GM12878 (cell line): Measurements from ENCODE around the gene PTPN22. TPM values are rescaled to one million over a fixed set of nuclear protein-coding genes. Genes with fewer than 3 reads are reported as not detected.

Experiments used
- ATAC-seq: fragments of 200-7000 bp; cut with Tn5 transposase; 3 replicates; pipeline ENCODE4 v1.9.1; 2020; ENCODE audit warnings: mild to moderate bottlenecking, moderate library complexity
- BruUV-seq: library from RNA; stranded (reverse); fragments of 400-500 nt; replicated peaks from 2 replicates; lab custom pipeline; 2021; lab: Mats Ljungman, UMichigan
- CTCF ChIA-PET: fragments of 300-600 bp; sonication (Branson Sonifier 250); formaldehyde crosslinking; extraction: SDS; loops from one replicate; lab custom pipeline; 2021; ENCODE audit warnings: inconsistent platforms; lab: Yijun Ruan, JAX
- POLR2A ChIA-PET: fragments of 350-600 bp; formaldehyde crosslinking; extraction: SDS; loops from one replicate; lab custom pipeline; 2021; ENCODE audit warnings: inconsistent platforms; lab: Charles Lee
- RAD21 ChIA-PET: fragments of 300-600 bp; sonication (Branson Sonifier 250); formaldehyde crosslinking; loops from one replicate; lab custom pipeline; 2023; ENCODE audit warnings: antibody characterized with exemption; ENCODE audit not compliant: unreplicated experiment; lab: Charles Lee
- SMC1A ChIA-PET: fragments of 300-600 bp; sonication (Branson Sonifier 250); formaldehyde crosslinking; loops from one replicate; lab custom pipeline; 2023; ENCODE audit not compliant: unreplicated experiment, uncharacterized antibody; lab: Charles Lee
- DNase-seq: peaks from one replicate; pipeline ENCODE4 v3.0.0-alpha.2; 2011; ENCODE audit warnings: low read depth, low spot score
- FAIRE-seq: peaks from 3 replicates; lab custom pipeline; 2011; peaks lifted over from hg19 to GRCh38; lab: Jason Lieb, UNC
- H2AFZ ChIP-seq: 2 replicates; pipeline ENCODE4 v1.6.0; 2011; ENCODE audit warnings: low read depth, low read length, control low read depth; ENCODE audit not compliant: control insufficient read depth
- H3K27ac ChIP-seq: 2 replicates; pipeline ENCODE4 v1.5.1; 2011; ENCODE audit warnings: control low read depth; ENCODE audit not compliant: control insufficient read depth, insufficient read depth
- H3K27me3 ChIP-seq, 2 experiments: replicated peaks in 1 of 2; 2 replicates each; pipeline versions ENCODE4 v1.6.0 to v1.6.1; 2011; ENCODE audit warnings: low read length in 1 of 2; ENCODE audit not compliant: control insufficient read depth in 2 of 2, insufficient read depth in 2 of 2
- H3K36me3 ChIP-seq, 2 experiments: 2 replicates each; pipeline ENCODE4 v1.5.1; 2011; ENCODE audit warnings: low read length in 1 of 2; ENCODE audit not compliant: control insufficient read depth in 2 of 2, insufficient read depth in 2 of 2
- H3K4me1 ChIP-seq: 2 replicates; pipeline ENCODE4 v1.6.1; 2011; ENCODE audit warnings: mild to moderate bottlenecking, low read length, moderate library complexity, mixed read lengths; ENCODE audit not compliant: control insufficient read depth, insufficient read depth
- H3K4me2 ChIP-seq: 2 replicates; pipeline ENCODE4 v1.6.0; 2011; ENCODE audit warnings: control low read depth; ENCODE audit not compliant: control insufficient read depth, insufficient read depth
- H3K4me3 ChIP-seq: fragments of 200-600 bp; sonication (generic); 2 replicates; pipeline ENCODE4 v1.5.1; 2016
- H3K79me2 ChIP-seq: 2 replicates; pipeline ENCODE4 v1.6.0; 2011; ENCODE audit warnings: low read length; ENCODE audit not compliant: control insufficient read depth, insufficient read depth
- H3K9ac ChIP-seq: 2 replicates; pipeline ENCODE4 v1.8.0; 2011; ENCODE audit warnings: low read length, control low read depth, mixed read lengths; ENCODE audit not compliant: control insufficient read depth, insufficient read depth
- H3K9me3 ChIP-seq: replicated peaks from 3 replicates; pipeline ENCODE4 v1.5.1; 2011; ENCODE audit warnings: mild to moderate bottlenecking, low read length; ENCODE audit not compliant: control insufficient read depth, insufficient read depth
- H4K20me1 ChIP-seq: 2 replicates; pipeline ENCODE4 v1.6.0; 2011; ENCODE audit not compliant: control insufficient read depth, insufficient read depth
- CEBPB ChIP-seq, 2 experiments: fragments of 150-350 bp in 1 of 2; IDR thresholded peaks; 2 replicates each; pipeline ENCODE4 v1.6.1; 2012 to 2014; ENCODE audit warnings: low read depth in 2 of 2, low read length in 2 of 2, borderline replicate concordance in 1 of 2, inconsistent platforms in 1 of 2
- HDGF ChIP-seq: fragments of 450-650 bp; IDR thresholded peaks from 2 replicates; pipeline ENCODE4 v1.6.1; 2016; ENCODE audit warnings: antibody characterized with exemption
- JUNB ChIP-seq: IDR thresholded peaks from 2 replicates; pipeline ENCODE4 v1.6.1; 2016; ENCODE audit warnings: antibody characterized with exemption, mild to moderate bottlenecking
- KAT2A ChIP-seq: conservative IDR thresholded peaks from 2 replicates; pipeline ENCODE4 v1.6.1; 2011; ENCODE audit warnings: low read depth, low read length; ENCODE audit not compliant: control insufficient read depth
- NR2C2 ChIP-seq: IDR thresholded peaks from 2 replicates; pipeline ENCODE4 v1.6.1; 2011; ENCODE audit warnings: borderline replicate concordance, low read depth; ENCODE audit not compliant: control insufficient read depth, insufficient read length
- POU2F2 ChIP-seq: IDR thresholded peaks from 3 replicates; pipeline ENCODE4 v1.6.1; 2011; ENCODE audit warnings: low read depth, mild to moderate bottlenecking, low read length, borderline replicate concordance
- SMC3 ChIP-seq: IDR thresholded peaks from 2 replicates; pipeline ENCODE4 v1.6.1; 2011; ENCODE audit warnings: low read length, improper control_type of control experiment, borderline replicate concordance
- TARDBP ChIP-seq: IDR thresholded peaks from 2 replicates; pipeline ENCODE4 v1.6.1; 2016; ENCODE audit warnings: borderline replicate concordance
- WGBS: methylation state at CpG from one replicate; pipeline ENCODE4 v1.1.6; 2016; ENCODE audit warnings: low lambda C conversion rate; ENCODE audit not compliant: insufficient replicate concordance, insufficient coverage; ENCODE audit errors: missing lambda C conversion rate; 5-methylcytosine and 5-hydroxymethylcytosine counted together
- in situ Hi-C: fragments of 300-500 bp; cut with MboI; formaldehyde crosslinking; loops from 9 replicates; pipeline ENCODE4 v1.14.3; 2018; ENCODE audit warnings: mixed read lengths
- intact Hi-C: fragments of 100-400 bp; cut with micrococcal nuclease; formaldehyde crosslinking; loops from one replicate; pipeline ENCODE4 v1.14.2; 2022; ENCODE audit not compliant: unreplicated experiment
- polyA plus RNA-seq, 11 experiments: library from polyadenylated mRNA; depleted of rRNA in 4 of 11; unstranded in 6 of 11; stranded (reverse) in 5 of 11; fragments of >200 nt; fragmentation: Nextera tagmentation in 4 of 11; fragmentation: Illumina TruSeq in 1 of 11; extraction: Ambion mirVana in 4 of 11; extraction: Trizol in 1 of 11; gene quantifications; 1 replicate in 1 of 11; 2 replicates in 10 of 11; pipeline versions ENCODE4 v1.2.1 to v1.2.3, GENCODE V29; 2011 to 2016; ENCODE audit warnings: inconsistent platforms in 2 of 11, missing spikeins in 2 of 11, low read depth in 1 of 11
- total RNA-seq, 4 experiments: library from RNA; depleted of rRNA in 3 of 4; stranded (reverse); fragments of >200 nt in 3 of 4; fragmentation: Illumina TruSeq in 1 of 4; extraction: Trizol in 1 of 4; gene quantifications; 2 replicates each; pipeline versions ENCODE4 v1.2.1 to v1.2.3, GENCODE V29; 2013 to 2021
- TF ChIP-seq, protein P1 (sequence below): IDR thresholded peaks from 2 replicates; pipeline ENCODE4 v1.6.1; 2012; ENCODE audit warnings: improper control_type of control experiment, low read depth, low read length; ENCODE audit not compliant: insufficient replicate concordance
- TF ChIP-seq, protein P2 (sequence below): fragments of 450-650 bp; IDR thresholded peaks from 2 replicates; pipeline ENCODE4 v1.6.1; 2016; ENCODE audit warnings: mild to moderate bottlenecking

PTPN22 gene
- total and polyA plus RNA-seq, 10 of the 15 experiments (the other 5 are each of a cell fraction or from before 2014, with no cell fraction given): 22.8 to 65.1 (median 44.9) TPM

DNA sequence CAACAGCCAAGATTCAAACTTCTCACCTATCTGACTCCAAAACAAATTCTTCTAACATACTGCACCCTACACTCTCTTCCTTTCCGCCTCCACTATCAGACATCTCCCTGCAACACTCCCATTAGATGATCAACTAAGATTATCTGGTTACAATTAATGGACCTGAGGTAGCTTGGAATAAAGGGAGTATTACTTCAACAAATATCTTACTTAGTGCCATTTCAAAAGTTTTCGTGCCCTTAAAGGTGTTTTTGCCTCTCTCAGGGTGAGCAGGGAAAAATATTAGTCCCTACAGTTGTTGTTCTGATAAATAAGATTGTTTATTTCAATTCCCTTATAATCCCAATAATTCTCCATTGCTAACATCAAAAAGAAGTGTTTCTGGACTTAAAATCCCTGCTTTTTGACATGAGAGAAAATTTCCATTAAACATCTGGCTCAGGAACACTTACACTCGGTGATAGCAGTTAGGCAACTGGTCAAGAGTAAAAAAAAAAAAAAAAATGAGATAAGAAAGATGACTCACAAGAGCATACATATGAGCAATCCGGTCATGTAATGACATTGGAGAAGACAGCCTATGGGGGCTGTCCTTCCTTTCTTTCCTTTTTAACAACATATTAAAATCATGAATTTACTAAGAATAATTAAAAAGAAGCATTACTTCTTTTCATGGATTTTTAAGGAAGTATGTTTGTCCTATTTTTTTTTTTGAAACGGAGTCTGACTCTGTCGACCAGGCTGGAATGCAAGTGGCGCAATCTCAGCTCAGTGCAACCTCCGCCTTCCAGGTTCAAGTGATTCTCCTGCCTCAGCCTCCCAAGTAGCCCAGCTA, 66.9 kb downstream of the PTPN22 start (continued):
- TF ChIP-seq, protein P1, sequence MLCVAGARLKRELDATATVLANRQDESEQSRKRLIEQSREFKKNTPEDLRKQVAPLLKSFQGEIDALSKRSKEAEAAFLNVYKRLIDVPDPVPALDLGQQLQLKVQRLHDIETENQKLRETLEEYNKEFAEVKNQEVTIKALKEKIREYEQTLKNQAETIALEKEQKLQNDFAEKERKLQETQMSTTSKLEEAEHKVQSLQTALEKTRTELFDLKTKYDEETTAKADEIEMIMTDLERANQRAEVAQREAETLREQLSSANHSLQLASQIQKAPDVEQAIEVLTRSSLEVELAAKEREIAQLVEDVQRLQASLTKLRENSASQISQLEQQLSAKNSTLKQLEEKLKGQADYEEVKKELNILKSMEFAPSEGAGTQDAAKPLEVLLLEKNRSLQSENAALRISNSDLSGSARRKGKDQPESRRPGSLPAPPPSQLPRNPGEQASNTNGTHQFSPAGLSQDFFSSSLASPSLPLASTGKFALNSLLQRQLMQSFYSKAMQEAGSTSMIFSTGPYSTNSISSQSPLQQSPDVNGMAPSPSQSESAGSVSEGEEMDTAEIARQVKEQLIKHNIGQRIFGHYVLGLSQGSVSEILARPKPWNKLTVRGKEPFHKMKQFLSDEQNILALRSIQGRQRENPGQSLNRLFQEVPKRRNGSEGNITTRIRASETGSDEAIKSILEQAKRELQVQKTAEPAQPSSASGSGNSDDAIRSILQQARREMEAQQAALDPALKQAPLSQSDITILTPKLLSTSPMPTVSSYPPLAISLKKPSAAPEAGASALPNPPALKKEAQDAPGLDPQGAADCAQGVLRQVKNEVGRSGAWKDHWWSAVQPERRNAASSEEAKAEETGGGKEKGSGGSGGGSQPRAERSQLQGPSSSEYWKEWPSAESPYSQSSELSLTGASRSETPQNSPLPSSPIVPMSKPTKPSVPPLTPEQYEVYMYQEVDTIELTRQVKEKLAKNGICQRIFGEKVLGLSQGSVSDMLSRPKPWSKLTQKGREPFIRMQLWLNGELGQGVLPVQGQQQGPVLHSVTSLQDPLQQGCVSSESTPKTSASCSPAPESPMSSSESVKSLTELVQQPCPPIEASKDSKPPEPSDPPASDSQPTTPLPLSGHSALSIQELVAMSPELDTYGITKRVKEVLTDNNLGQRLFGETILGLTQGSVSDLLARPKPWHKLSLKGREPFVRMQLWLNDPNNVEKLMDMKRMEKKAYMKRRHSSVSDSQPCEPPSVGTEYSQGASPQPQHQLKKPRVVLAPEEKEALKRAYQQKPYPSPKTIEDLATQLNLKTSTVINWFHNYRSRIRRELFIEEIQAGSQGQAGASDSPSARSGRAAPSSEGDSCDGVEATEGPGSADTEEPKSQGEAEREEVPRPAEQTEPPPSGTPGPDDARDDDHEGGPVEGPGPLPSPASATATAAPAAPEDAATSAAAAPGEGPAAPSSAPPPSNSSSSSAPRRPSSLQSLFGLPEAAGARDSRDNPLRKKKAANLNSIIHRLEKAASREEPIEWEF: no peak
- TF ChIP-seq TARDBP: no peak

DNA sequence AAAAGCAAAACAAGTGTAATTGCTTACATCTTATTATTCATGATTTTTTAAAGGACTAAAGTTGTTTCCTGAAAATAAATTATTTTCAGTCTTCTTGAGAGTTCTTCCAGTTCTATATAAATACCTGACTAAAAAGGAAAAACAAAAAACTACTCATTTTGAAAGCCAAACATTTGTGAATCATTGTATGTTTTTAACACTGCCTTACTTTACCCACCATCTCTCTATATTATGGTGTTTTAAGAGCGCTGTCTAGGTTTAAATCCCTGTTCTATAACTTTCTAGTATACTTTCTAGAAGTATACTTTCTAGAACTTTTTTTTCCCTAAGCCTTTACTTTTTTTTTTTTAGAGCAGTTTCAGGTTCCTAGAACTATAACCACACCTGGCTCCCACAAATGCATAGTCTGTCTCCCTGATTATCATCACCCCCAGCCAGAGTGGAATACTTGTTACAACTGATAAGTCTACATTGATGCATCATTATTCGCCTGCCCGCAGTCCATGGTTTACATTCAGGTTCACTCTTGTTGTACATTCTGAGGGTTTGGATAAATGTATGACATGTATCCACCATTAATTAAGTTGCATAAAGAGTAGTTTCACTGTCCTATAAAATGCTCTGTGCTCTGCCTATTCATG, 69.0 kb downstream of the PTPN22 start:
- in situ Hi-C loops: no loop called here
- H2AFZ ChIP-seq: no peak overlapping the region
- CTCF ChIA-PET: interaction anchor here (1.1 kb wide), 1 partner anchor 18 kb away, joined by 3 read pairs; no protein-coding TSS in a partner anchor
- ATAC-seq: no peak
- 0 out of 2 replicates have a peak overlapping the region, but pooled peaks have one; percentile 22 for H3K4me2 ChIP-seq
- intact Hi-C loops: no loop called here
- no TSS peak for BruUV-seq
- H3K27ac ChIP-seq: no peak overlapping the region
- peaks cover 7% of the 10 kb centered on the region for H3K9me3 ChIP-seq
- H4K20me1 ChIP-seq: no peaks in the 10 kb centered on the region
- peaks cover 0 to 8% of the 10 kb centered on the region in 2 experiments; a peak in 2 of 4 replicates for H3K36me3 ChIP-seq
- DNase-seq: no peak
- H3K79me2 ChIP-seq: peaks cover 81% of the 10 kb centered on the region
- RAD21 ChIA-PET: interaction anchor here (1.2 to 1.8 kb wide), 3 partner anchors 19 to 49 kb away, joined by 4 to 7 read pairs (median 7); no protein-coding TSS in a partner anchor
- WGBS: 67% methylated on average over 3 of the region's 3 CpGs
- SMC1A ChIA-PET: interaction anchor here (1.1 to 10.5 kb wide), 3 partner anchors 9 to 18 kb away, joined by 5 to 134 read pairs (median 35); no protein-coding TSS in a partner anchor
- H3K27me3 ChIP-seq: no peaks in the 10 kb centered on the region
- peaks cover 14% of the 10 kb centered on the region for H3K4me1 ChIP-seq
- H3K4me3 ChIP-seq: no peak overlapping the region; the same call in 1 of the 2 replicates
- POLR2A ChIA-PET: interaction anchor here (1.0 to 1.8 kb wide), 4 partner anchors 8 to 42 kb away, joined by 4 to 9 read pairs (median 6); partner anchors contain the start of gene RSBN1
- no peak overlapping the region for H3K9ac ChIP-seq
- no peak for FAIRE-seq
- TF ChIP-seq HDGF (no peak), POU2F2 (no peak), KAT2A (no peak), SMC3 (no peak), JUNB (peak; percentile 63), CEBPB (IDR thresholded peaks at IDR 0.05; ENCODE audit: borderline replicate concordance in 1 of 2, low read depth in 2 of 2, low read length in 2 of 2) (no peak), NR2C2 (no peak)
- TF ChIP-seq, protein P2, sequence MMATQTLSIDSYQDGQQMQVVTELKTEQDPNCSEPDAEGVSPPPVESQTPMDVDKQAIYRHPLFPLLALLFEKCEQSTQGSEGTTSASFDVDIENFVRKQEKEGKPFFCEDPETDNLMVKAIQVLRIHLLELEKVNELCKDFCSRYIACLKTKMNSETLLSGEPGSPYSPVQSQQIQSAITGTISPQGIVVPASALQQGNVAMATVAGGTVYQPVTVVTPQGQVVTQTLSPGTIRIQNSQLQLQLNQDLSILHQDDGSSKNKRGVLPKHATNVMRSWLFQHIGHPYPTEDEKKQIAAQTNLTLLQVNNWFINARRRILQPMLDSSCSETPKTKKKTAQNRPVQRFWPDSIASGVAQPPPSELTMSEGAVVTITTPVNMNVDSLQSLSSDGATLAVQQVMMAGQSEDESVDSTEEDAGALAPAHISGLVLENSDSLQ: no peak
